Peyer's patch (tissue), 4 donors: ENCODE measurements around the gene CFAP97D2.

Experiments
- POLR2A ChIP-seq, 2 donors: fragments of 450-650 bp; IDR thresholded peaks; one replicate each; pipeline ENCODE4 v1.5.1; 2017; ENCODE audit warnings: antibody characterized with exemption in 2 of 2, mild to moderate bottlenecking in 2 of 2, moderate library complexity in 2 of 2
- TF ChIP-seq, protein P1 (sequence below), 6 experiments: fragments of 450-650 bp in 4 of 6; fragments of 200-600 bp in 2 of 6; sonication (generic) in 1 of 6; IDR thresholded peaks; one replicate each; pipeline ENCODE4 v1.5.1; 2017 to 2019; ENCODE audit warnings: antibody characterized with exemption in 6 of 6, mild to moderate bottlenecking in 3 of 6, moderate library complexity in 1 of 6

DNA sequence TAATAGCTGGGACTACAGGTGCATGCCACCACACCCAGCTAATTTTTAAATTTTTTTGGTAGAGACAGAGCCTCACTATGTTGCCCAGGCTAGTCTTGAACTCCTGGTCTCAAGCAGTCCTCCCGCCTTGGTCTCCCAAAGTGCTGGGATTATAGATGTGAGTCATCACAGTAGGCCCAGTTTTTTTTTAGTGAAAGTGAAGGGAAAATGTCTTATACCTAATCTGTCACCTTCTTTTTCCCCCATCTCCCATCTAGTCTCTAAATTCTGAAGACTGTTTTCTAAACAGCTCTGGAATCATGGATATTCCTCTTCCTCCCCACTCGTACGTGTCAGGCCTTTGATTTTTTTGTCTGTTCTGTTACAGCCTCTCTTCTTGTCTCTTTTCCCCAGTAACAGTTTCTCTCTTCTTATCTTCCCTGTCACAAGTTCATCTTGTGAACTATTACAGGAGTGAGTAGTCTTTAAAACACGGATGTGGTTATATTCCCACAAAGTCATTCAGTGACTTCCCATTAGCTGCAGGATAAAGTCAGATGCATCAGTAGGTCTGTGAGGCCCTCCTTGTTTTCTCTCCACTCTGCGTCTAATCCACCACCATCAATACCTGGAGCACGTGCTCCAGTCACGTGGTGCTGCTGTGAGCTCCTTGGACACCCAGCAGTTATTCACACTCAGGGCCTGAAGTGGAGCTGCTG is 58.5 kb downstream of the CFAP97D2 start:
- TF ChIP-seq, protein P1, sequence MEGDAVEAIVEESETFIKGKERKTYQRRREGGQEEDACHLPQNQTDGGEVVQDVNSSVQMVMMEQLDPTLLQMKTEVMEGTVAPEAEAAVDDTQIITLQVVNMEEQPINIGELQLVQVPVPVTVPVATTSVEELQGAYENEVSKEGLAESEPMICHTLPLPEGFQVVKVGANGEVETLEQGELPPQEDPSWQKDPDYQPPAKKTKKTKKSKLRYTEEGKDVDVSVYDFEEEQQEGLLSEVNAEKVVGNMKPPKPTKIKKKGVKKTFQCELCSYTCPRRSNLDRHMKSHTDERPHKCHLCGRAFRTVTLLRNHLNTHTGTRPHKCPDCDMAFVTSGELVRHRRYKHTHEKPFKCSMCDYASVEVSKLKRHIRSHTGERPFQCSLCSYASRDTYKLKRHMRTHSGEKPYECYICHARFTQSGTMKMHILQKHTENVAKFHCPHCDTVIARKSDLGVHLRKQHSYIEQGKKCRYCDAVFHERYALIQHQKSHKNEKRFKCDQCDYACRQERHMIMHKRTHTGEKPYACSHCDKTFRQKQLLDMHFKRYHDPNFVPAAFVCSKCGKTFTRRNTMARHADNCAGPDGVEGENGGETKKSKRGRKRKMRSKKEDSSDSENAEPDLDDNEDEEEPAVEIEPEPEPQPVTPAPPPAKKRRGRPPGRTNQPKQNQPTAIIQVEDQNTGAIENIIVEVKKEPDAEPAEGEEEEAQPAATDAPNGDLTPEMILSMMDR (IDR thresholded peaks at IDR 0.05): no peak
- TF ChIP-seq POLR2A (IDR thresholded peaks at IDR 0.05): no peak
